Embryonic facial prominence (tissue), 1 donor: ENCODE results near the gene DENND1A.

Experiments used
- DNase-seq: peaks from one replicate; pipeline ENCODE4 v3.0.0-alpha.2; 2016; ENCODE audit errors: extremely low spot score

DENND1A gene

DNA sequence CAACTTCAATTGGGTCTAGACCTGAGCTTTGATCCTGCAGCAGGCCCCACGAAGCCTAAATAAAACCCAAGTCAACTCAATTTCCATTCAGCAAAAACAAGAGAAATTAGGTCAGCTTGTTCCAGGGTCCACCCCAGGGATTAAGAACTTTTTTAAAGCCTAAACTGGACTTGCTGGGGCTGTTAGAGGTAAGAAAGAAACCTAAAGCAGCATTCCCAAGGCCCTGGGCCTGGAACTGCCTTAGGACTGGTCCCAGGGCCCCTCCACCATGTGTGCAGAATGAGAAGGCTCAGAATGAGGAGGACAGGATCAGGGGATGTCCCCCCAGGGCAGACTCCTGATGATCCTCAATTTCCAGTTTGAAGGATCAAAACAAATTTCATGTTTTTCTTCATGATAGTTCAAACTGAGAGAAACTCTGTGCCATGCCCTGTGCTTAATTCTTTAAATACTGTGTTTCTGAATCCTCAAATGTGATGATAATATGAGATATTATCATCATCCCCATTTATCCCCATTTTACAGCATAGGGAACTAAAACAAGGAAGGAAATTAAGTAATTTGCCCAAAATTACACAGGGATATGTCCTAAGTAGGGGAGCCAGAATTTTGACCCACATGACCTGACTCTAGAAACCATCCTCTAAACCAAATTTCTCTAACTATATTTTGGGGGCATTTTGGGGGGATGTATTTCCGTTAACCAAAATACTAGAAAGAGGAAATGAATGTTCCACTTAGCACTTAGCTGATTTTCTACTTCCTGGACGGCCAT is 64.5 kb downstream of the DENND1A start:
- no peak for DNase-seq

DNA sequence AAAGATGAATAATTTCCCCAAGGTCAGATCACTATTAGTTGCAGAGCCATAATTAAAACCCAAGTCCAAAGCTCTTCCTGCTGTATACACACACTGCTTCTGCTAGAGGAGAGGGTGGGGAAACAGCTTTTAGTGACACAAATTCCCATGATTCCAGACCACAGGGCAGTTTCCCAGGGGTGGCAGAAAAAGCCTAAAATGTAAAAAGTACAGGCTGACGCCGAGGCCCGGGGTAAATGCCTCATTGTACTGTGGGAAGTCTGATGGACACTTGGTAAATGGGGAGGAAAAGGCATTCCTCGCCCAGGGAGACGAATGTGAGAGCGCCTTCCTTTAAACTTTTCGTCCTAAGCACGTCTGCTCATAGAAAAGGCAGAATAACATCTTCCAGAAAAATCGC is 65.7 kb downstream of the DENND1A start:
- no peak for DNase-seq

DNA sequence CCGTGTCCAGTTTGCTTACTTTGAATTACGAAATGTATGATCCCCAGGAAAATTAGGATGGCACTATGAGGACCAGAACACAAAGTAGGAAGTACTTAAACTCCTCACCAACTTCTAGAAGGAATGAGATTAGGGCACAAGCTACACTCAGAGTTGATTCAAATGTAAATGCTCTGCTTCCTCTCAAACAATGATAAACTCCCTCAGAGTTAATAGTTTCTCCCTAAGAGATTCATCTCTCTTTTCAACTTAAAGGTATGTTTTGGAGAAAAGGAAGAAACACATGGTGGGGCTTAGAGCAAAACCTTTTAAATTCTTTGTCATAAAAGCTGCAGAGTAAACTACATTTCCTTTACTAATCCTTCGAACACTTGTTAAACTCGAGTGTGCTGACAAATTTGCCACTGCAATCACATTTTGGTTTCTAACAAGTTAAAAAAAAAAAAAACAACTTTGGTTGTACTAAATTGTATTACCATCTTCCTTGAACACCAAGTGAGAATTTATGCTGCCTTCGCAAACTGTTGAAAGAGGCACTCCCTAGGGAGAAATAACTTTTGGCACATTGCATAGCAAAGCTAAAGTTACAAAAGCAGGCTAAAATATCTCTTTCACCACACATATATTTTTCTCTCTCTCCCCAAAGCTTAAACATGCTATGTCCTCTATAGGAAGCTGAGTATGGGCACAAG is 66.6 kb downstream of the DENND1A start:
- DNase-seq: no peak

DNA sequence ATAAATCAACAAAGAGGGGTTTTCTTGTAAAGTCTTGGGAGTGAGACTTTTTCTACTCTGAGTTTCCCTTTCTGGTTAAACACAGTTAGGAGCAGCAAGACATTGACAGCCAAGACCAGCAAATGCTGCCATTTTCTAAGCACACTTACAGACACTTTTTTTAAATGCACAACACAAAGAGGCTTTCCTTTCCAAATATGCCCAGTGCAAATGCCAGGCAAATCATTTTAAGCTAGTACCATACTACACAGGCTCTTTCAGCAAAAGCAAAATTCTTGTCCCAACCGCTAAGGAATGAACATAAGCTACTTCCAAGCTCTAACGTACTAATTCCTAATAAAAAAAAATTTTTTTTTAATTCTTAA is 68.2 kb downstream of the DENND1A start:
- no peak for DNase-seq

DNA sequence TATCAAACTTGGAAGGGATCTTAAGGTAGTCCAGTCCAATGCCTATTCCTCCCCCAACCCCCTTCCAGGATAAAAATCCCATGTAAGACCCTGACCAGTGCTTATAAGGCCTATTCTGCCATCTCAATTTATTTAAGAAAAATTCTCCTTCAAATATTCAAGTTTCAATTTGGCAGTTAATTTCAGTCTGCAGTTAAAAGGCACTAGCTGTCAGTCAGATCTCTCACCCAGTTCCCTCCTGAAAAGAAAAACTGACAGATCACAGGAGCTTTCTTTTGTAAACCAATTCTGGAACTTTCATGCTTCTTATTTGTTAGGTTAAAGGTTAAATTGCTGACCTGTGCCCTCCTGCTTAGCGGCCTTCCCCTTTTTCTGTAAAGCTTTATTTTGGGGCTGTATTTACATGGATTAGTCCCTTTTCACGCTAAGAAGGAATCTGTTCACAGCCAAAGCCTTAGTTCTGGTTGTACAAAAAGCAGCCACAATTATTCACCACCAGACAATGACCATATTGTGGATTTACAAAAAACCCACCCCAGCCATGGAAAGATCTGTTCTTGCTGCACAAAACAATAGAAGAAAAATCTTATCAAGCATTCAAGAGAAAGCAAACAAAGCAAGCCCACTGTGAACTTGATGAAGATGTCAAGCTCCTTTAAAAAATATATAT is 68.7 kb downstream of the DENND1A start:
- no peak for DNase-seq

DNA sequence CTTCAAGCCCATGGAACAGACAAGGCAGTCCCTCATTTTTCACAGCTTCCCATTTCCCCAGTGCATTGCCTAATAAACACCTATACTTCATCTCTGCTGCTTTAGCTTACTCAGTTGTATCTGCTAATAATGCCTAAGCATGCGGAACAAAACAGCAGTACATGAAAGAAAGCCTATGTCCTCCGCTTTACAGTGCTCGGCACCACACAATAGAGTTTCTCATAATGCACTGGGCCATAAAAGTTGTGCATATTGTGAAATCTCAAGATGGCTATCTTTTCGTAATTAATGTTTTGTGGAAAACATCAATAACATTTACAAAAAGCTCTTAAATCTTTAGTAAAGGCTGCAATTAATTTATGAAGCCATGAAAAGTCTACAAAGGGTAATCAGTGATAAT is 69.3 kb downstream of the DENND1A start:
- no peak for DNase-seq

DNA sequence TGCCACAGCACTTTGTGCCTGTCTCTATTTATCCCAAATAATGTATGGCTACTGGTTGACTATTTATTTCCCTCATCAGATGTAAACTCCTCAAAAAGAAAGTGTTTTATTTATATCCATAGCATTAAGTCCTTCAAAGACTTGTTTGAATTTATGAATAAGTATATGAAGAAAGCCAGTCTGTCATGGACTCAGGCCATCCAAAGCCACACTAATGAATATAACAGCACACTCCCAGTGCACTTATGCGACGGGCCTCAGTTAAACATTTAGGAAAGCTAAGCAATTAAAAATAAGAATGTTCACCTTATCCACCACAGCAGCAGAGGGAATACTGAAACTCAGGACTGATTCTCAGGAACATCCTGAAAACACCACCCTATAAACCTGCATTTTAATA is 77.5 kb downstream of the DENND1A start:
- no peak for DNase-seq

DNA sequence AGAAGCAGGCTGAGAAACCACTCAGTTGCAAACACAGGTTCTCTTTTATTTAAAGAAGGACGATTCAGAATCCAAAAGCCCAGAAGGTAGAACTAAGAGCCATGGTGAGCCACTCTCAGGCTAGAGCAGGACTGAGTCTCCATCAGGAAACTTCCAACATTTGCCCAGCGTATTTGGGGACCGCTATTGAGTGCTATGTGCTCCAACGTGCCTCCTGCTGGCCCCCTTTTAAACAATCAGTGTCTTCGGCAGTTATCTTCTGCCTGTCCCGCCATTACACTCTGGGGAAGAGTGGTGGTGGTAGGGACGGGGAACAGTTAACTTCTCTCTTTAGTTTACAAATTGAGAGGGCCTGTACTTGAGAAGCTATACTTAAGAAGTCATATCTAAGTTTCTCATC is 78.1 kb downstream of the DENND1A start:
- no peak for DNase-seq

DNA sequence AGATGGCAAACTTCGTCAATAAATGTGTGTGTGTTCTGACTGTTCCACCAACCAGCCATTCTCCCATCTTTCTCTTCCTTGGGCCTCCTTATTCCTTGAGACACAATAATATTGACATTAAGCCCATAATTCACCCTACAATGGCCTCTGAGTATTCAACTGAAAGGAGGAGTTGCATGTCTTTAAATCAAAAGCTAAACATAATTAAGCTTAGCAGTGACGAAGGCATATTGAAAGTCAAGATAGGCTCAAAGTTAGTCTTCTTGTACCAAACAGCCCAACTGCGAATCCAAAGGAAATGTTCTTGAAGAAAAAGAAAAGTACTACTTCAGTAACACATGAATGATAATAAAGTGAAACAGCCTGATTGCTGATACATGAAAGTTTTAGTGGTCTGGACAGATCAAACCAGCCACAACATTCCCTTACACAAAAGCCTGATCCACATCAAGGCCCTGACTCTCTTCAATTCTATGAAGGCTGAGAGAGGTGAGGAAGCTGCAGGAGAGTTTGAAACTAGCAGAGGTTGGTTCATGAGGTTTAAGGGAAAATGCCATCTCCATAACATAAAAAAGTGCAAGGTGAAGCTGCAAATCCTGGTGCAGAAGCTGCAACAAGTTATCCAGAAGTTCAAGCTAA is 81.4 kb downstream of the DENND1A start:
- DNase-seq: no peak

DNA sequence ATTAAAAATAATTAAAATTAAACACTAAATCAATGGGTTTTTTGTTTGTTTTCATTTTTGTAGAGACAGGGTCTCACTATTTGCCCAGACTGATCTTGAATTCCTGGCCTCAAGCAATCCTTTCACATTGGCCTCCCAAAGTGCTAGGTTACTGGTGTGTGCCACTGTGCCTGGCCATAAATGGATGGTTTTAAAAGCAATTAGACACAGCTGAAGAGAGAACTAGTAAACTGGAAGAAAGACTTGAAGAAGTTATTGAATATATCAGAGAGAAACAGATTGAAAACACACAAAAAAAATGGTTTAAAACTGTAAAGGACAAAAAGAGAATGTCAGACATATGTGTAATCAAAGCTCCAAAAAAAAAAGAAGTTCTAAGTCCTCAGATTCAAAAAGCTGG is 83.0 kb downstream of the DENND1A start:
- no peak for DNase-seq

DNA sequence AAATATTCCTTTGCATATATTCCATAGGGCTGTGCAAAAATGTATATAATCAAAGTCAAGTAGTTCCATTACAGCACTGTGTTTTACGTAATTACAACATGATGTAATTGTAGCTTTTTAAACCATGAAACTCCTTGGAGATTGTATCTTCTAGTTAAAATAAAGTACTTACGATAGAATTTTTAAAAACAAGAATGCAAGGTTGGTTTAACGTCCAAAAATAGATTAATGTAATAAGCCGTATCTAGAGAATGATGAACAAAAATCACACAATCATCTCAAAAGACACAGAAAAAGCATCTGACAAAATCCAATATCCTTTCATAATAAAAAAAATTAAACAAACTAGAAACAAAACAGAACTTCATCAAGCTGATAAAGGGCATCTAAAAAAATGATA is 86.2 kb downstream of the DENND1A start:
- DNase-seq: no peak

DNA sequence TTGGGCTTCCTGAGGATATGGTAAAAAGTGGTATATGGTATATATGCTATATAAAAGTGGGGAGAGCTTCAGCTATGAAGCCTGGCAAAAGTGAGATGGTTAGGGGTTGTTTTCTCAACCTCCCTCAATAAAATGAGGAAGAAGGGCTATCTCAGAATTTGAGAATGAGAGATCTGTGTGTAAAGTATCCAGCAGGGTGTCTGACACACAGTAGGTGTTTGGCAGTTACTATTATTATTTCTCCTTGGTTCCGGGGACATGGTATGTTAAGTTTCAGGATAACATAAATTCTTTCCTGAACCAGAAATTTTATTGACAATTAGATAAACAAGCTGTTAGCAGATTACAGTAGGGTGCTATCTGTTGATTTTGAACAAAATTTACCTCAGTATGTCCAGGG is 94.1 kb downstream of the DENND1A start:
- no peak for DNase-seq

DNA sequence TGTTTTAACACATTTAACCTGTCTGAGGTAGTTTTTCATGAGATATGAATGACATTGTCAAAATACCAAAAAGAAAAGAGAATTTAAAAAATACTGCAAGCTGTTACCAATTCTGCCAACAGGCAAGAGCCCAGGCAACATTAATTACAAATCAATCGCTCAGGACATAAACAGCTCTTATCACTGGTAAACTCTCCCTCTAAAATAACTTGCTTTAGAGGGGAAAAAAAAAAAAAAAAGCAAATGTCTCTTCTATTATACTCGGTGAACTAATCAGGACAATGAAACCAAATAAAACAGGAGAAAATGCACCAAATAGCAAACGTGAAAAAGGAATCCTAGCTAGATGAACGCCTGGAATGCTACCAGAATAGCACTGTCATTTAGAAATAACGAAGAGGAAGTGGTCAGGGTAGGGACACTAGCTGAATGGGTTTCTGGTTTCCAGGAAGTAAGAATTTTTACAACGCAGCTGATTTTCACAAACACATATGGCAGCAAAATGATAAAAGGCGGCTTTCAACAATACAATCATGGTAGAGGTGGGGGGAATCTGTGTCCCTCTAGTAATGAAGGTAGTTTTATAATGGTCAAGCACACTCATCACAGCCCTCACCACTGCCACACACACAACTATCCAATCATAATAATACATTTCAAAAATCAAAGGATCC is 94.9 kb downstream of the DENND1A start:
- DNase-seq: no peak

DNA sequence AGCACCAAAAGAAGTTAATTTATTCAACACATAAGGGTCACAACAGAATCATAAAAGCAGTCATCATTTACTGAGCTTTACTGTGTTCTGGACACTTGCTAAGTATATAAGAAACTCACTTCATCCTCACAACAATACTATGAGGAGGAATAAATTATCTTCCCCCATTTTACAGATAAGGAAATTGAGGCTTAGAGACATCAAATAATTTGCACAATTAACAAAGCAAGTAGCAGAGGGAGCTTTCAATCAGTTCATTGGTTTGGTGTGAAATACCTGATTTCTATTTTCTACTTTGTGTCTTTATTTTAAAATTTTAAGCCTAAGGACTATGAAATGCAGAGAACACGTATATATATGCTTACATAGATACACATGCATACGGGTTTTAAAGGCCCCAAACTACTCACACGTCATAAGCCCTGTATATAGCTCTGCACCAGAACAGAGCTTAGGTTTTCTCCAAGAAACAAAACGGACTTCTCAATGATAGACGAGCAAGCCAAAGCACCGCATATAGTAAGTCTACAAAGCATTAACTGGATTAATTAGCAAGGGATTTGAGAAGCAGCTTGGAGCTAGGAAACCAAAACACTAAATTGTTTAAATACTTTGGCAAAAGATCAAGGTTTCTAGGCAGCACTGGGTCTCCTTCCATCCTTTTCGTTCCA is 95.6 kb downstream of the DENND1A start:
- DNase-seq: no peak

DNA sequence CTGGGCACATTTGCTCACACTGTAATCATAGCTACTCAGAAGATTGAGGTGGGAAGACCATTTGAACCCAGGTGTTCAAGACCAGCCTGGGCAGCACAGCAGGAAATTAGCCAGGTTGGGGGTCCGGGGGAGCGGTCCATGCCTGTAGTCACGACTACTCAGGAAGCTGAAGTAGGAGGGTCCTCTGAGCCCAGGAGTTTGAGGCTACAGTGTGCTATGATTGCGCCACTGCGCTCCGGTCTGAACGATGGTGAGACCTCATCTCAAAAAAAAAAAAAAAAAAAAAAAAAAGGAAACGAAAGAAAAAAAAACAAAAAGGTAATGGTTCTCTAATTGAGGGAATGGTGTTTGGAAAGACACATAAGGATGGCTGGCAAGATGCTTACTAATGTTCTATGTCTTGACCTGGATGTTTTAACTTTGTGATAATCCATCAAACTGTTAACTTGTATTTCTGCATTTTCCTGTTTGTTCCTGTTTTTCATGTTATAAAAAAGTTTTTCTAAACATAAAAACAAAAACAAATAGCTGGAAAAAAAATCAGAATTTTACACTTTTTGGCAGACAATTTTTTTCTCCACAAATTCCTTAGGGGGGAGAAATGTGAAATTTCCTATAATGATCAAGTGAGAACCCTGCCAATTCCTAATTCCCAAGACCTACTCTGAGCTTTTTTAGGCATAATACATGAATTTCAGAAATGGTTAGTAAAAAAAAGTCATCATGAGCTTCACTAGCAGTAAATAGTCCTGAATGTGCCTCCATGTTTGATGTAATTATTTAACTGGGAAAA is 96.9 kb downstream of the DENND1A start:
- no peak for DNase-seq

DNA sequence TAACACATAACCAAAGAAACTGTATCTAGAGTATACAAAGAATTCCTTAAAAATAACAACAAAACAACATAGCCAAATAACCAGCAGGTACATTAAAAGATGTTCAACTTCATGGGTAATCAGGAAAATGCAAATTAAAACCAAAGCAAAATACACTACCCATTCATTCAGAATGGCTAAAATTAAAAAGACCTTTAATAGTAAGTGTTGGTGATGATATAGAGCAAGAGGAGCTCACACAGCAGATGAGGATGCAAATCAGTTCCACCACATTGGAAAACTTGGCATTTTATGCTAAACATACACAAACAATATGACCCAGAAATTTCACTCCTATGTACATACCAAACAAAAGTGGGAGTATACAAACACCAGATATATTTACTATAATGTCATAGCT is 97.8 kb downstream of the DENND1A start:
- no peak for DNase-seq

DNA sequence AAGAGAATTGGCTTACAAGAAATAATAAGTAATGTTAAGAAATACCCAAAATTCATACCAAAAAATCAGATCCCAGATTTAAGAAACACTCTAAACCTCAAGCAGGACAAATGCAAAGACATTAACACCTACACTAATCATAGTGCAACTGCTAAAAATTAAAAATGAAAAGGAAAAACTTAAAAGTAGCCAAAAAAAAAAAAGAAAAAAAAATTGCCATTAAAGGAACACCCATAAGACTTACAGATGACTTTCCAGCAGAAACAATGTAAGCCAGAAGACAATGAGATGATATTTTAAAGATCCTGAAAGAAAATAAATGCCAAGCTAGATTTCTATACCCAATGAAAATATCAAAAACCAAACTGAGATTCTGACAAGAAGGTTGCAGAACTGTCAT is 101.5 kb downstream of the DENND1A start:
- DNase-seq: no peak

DNA sequence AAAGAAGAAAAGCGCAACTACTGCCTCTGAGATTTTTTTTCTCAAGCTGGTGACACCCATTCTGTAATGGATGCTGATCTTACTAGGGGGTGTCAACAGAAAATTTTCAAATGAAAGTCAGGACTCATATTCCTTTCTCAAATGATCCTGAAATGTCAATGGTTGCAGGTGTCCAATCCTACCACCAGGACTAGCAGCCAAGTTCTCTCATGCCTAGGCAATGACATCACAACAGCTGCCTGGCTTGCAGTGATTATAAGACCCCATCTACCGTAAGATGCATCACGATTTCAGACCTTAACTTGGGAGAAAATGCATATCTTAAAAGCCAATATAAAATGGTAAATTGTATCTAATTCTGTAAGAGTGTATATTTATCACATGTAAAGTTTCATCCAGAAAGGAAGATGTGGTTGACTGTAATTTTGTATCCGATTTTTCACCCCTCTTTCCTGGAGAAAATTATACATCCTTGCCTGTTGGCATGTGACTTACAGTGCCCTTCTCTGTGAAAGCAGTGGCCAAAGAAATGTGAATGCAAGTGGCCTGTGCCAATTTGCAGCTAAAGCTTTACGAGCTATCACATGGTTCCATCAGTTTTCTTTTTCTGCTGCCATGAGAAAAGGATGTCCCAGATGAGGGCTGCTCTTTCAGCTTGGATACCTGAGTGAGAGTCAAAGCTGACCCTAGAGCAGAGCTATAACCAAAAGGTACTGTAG is 104.4 kb downstream of the DENND1A start:
- DNase-seq: no peak

DNA sequence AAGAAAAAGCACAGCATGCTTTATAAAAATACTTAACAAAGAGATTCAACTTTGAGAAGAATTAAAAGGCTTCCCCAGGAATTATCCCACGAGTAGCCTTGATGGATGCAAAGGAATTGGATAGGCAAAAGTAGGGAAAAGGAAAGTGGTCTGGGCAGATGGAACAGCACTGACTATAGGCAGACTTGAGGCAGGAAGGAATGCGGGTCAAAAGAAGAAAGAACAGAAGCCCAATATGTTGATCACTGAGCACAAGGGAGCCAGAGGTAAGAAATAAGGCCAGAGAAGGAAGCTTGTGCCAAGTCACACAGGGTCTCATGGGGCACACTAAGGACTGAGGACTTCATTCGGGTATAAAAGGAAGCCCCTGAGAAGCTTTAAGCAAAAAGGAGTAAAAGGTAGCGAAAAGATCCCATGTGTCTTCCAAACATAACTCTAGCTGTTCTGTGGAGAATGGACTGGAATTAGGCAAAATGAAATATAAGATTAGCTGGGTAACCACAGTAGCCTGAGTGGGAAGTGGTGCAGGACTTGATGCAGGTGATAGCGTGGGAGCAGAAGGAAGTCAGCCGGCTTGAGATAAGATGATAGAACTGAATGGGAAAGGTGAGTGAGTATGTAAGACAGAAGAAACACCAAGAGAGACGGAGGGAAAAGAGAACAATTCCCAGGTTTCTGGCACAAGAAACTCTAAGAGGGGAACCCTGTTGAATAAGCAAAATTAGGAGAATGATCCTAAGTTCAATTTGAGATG is 106.6 kb downstream of the DENND1A start:
- DNase-seq: no peak
